K562 (cell line): ENCODE data around the gene ALOXE3. TPM values are rescaled to one million over a fixed set of nuclear protein-coding genes. Genes with fewer than 3 reads are reported as not detected.

ENCODE experiments used
- ATAC-seq: fragments of 200-7000 bp; cut with Tn5 transposase; 3 replicates; pipeline ENCODE4 v1.9.1; 2020; ENCODE audit warnings: moderate library complexity
- BruUV-seq: library from RNA; stranded (reverse); fragments of 400-500 nt; replicated peaks from 2 replicates; lab custom pipeline; 2021; lab: Mats Ljungman, UMichigan
- CTCF ChIA-PET: fragments of 300-600 bp; formaldehyde crosslinking; extraction: SDS; loops from one replicate; lab custom pipeline; 2021; ENCODE audit warnings: low intra/inter-chr PET ratio; lab: Yijun Ruan, JAX
- POLR2A ChIA-PET: fragments of 300-600, 350-650 bp; sonication (Branson Sonifier 250); formaldehyde crosslinking; extraction: SDS; loops from one replicate; lab custom pipeline; 2021; ENCODE audit warnings: antibody characterized with exemption, inconsistent platforms; lab: Yijun Ruan, JAX
- DNase-seq, 4 experiments: peaks; one replicate each; pipeline versions ENCODE4 v3.0.0 to v3.0.0-alpha.2; 2011 to 2018; ENCODE audit warnings: low spot score in 3 of 4, mixed read lengths in 3 of 4; ENCODE audit errors: extremely low read depth in 1 of 4
- FAIRE-seq: peaks from 2 replicates; lab custom pipeline; 2011; peaks lifted over from hg19 to GRCh38; lab: Jason Lieb, UNC
- H2AFZ ChIP-seq: 2 replicates; pipeline ENCODE4 v1.6.0; 2011; ENCODE audit warnings: low read depth, low read length, control low read depth, inconsistent platforms
- H3K27ac ChIP-seq: fragments of 200-600 bp; 3 replicates; pipeline ENCODE4 v1.8.0; 2011; ENCODE audit warnings: low read depth, mild to moderate bottlenecking, control low read depth, inconsistent platforms, low read length, moderate library complexity, mixed read lengths; ENCODE audit errors: extremely low read depth
- H3K27me3 ChIP-seq, 2 experiments: fragments of 300-600 bp in 1 of 2; 2 replicates in 1 of 2; 3 replicates in 1 of 2; pipeline versions ENCODE4 v1.6.0 to v1.8.0; 2011; ENCODE audit warnings: inconsistent platforms in 2 of 2, low read length in 2 of 2, mild to moderate bottlenecking in 1 of 2, mixed read lengths in 1 of 2, moderate library complexity in 1 of 2; ENCODE audit not compliant: control insufficient read depth in 2 of 2, insufficient read depth in 2 of 2
- H3K36me3 ChIP-seq: fragments of 300-600 bp; 3 replicates; pipeline ENCODE4 v1.8.0; 2011; ENCODE audit warnings: mild to moderate bottlenecking, low read length, inconsistent platforms; ENCODE audit not compliant: control insufficient read depth, insufficient read depth
- H3K4me1 ChIP-seq, 2 experiments: fragments of 200-600 bp in 1 of 2; replicated peaks in 1 of 2; 2 replicates in 1 of 2; 3 replicates in 1 of 2; pipeline versions ENCODE4 v1.5.1 to v1.8.0; 2011; ENCODE audit warnings: inconsistent platforms in 2 of 2, low read length in 2 of 2, mild to moderate bottlenecking in 1 of 2, mixed read lengths in 1 of 2, moderate library complexity in 1 of 2; ENCODE audit not compliant: control insufficient read depth in 2 of 2, insufficient read depth in 2 of 2
- H3K4me2 ChIP-seq: 2 replicates; pipeline ENCODE4 v1.6.1; 2011; ENCODE audit warnings: low read length, control low read depth, inconsistent platforms, mixed read lengths; ENCODE audit not compliant: insufficient read depth
- H3K4me3 ChIP-seq: fragments of 200-600 bp; sonication (generic), shearing (Covaris generic); 2 replicates; pipeline ENCODE4 v1.5.1; 2016; ENCODE audit warnings: control low read depth, inconsistent platforms
- H3K79me2 ChIP-seq: fragments of 200-600 bp; 3 replicates; pipeline ENCODE4 v1.8.0; 2011; ENCODE audit warnings: low read length, inconsistent platforms; ENCODE audit not compliant: control insufficient read depth, insufficient read depth
- H3K9ac ChIP-seq, 2 experiments: 2 replicates each; pipeline versions ENCODE4 v1.6.0 to v1.6.1; 2011; ENCODE audit warnings: low read depth in 2 of 2, low read length in 2 of 2, control low read depth in 1 of 2, inconsistent platforms in 1 of 2, mild to moderate bottlenecking in 1 of 2, mixed read lengths in 1 of 2; ENCODE audit not compliant: insufficient read depth in 1 of 2
- H3K9me1 ChIP-seq: one replicate; pipeline ENCODE4 v1.6.0; 2011; ENCODE audit warnings: inconsistent platforms, mild to moderate bottlenecking, low read length, moderate library complexity; ENCODE audit not compliant: control insufficient read depth, insufficient read depth
- H3K9me3 ChIP-seq: replicated peaks from 2 replicates; pipeline ENCODE4 v1.5.1; 2011; ENCODE audit warnings: low read depth, low read length, inconsistent platforms; ENCODE audit not compliant: control insufficient read depth, insufficient read depth
- H4K20me1 ChIP-seq: replicated peaks from 2 replicates; pipeline ENCODE4 v1.6.1; 2011; ENCODE audit warnings: low read length, inconsistent platforms, mixed read lengths; ENCODE audit not compliant: control insufficient read depth, insufficient read depth
- CSDE1 ChIP-seq, 2 experiments: fragments of 450-650 bp; IDR thresholded peaks; 2 replicates each; pipeline ENCODE4 v1.6.1; 2016; ENCODE audit warnings: mild to moderate bottlenecking in 1 of 2
- SMAD1 ChIP-seq: fragments of 150-350 bp; IDR thresholded peaks from 2 replicates; pipeline ENCODE4 v1.6.1; 2014; ENCODE audit warnings: low read length, low read depth; ENCODE audit not compliant: partially characterized antibody
- WGBS: fragments of 100-300 bp; shearing (Covaris generic); methylation state at CpG from one replicate; pipeline ENCODE4 v1.1.6; 2016; ENCODE audit warnings: low coverage, mixed read lengths; ENCODE audit not compliant: insufficient coverage; ENCODE audit errors: missing lambda C conversion rate; 5-methylcytosine and 5-hydroxymethylcytosine counted together
- in situ Hi-C: fragments of 300-500 bp; cut with MboI; formaldehyde crosslinking; loops from 4 replicates; pipeline ENCODE4 v1.15.0; 2018; ENCODE audit warnings: inconsistent platforms, mixed read lengths
- intact Hi-C: fragments of 100-400 bp; cut with micrococcal nuclease; formaldehyde crosslinking; loops from 2 replicates; pipeline ENCODE4 v1.14.2; 2022
- polyA plus RNA-seq, 8 experiments: library from polyadenylated mRNA; depleted of rRNA in 4 of 8; stranded (reverse) in 5 of 8; unstranded in 3 of 8; fragments of >200 nt; fragmentation: Nextera tagmentation in 2 of 8; fragmentation: Illumina TruSeq in 1 of 8; extraction: Ambion mirVana in 2 of 8; extraction: Trizol in 1 of 8; gene quantifications; 2 replicates each; pipeline versions ENCODE4 v1.2.1 to v1.2.3, GENCODE V29; 2011 to 2014; ENCODE audit warnings: inconsistent platforms in 1 of 8, missing spikeins in 1 of 8
- total RNA-seq, 7 experiments: library from RNA; depleted of rRNA in 6 of 7; stranded (reverse); fragments of >200 nt in 6 of 7; fragmentation: Illumina TruSeq in 2 of 7; extraction: Trizol in 2 of 7; gene quantifications; 2 replicates each; pipeline versions ENCODE4 v1.2.1 to v1.2.3, GENCODE V29; 2011 to 2021; ENCODE audit warnings: low replicate concordance in 1 of 7
- TF ChIP-seq, protein P1 (sequence below): sonication (generic); formaldehyde crosslinking; IDR thresholded peaks from 2 replicates; pipeline ENCODE4 v1.8.1; 2023; ENCODE audit warnings: mild to moderate bottlenecking, missing genetic modification reagents, moderate library complexity
- TF ChIP-seq, protein P2 (sequence below), 2 experiments: fragments of 450-650 bp; conservative IDR thresholded peaks; 2 replicates each; pipeline ENCODE4 v1.6.1; 2017; ENCODE audit warnings: mild to moderate bottlenecking in 2 of 2, moderate library complexity in 2 of 2

Gene ALOXE3
- total and polyA plus RNA-seq, 9 of the 15 experiments (the other 6 are each of a cell fraction or from before 2014, with no cell fraction given) = 0.04 TPM; not detected in 8

DNA sequence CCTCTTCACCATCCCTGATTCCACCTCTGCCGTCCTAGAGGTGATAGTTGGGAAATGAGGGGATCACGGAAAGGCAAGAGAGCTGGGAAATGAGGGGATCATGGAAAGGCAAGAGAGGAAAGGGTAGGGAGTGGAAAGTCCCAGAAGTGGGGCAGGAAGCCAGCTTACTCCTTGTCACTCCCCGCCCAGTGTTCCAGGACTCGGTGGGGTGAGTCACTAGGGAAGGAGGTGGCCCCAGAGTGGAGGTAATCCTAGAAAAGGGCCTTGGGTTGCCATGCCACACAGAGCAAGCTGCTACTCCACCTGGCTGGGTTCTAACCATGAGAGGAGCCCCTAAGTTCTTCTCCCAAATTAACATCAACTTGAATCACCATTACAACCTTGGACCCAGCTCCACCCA lies 14.8 kb downstream of the ALOXE3 start:
- Histone ChIP-seq H3K36me3 (no peaks in the 10 kb centered on the region), H3K9me1 (no peaks in the 10 kb centered on the region), H3K9me3 (no peaks in the 10 kb centered on the region), H3K9ac (no peak overlapping the region), H3K27ac (no peak overlapping the region), H3K27me3 (no peaks in the 10 kb centered on the region), H3K79me2 (no peaks in the 10 kb centered on the region), H2AFZ (no peak overlapping the region), H3K4me2 (no peak overlapping the region), H4K20me1 (no peaks in the 10 kb centered on the region), H3K4me1 (peaks cover 1 to 10% of the 10 kb centered on the region in 2 experiments; a peak in 3 of 5 replicates), H3K4me3 (no peak overlapping the region)
- intact Hi-C loops (no loop called here), in situ Hi-C loops (no loop called here)
- TF ChIP-seq, protein P1, sequence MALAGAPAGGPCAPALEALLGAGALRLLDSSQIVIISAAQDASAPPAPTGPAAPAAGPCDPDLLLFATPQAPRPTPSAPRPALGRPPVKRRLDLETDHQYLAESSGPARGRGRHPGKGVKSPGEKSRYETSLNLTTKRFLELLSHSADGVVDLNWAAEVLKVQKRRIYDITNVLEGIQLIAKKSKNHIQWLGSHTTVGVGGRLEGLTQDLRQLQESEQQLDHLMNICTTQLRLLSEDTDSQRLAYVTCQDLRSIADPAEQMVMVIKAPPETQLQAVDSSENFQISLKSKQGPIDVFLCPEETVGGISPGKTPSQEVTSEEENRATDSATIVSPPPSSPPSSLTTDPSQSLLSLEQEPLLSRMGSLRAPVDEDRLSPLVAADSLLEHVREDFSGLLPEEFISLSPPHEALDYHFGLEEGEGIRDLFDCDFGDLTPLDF = no peak
- TF ChIP-seq, protein P2, sequence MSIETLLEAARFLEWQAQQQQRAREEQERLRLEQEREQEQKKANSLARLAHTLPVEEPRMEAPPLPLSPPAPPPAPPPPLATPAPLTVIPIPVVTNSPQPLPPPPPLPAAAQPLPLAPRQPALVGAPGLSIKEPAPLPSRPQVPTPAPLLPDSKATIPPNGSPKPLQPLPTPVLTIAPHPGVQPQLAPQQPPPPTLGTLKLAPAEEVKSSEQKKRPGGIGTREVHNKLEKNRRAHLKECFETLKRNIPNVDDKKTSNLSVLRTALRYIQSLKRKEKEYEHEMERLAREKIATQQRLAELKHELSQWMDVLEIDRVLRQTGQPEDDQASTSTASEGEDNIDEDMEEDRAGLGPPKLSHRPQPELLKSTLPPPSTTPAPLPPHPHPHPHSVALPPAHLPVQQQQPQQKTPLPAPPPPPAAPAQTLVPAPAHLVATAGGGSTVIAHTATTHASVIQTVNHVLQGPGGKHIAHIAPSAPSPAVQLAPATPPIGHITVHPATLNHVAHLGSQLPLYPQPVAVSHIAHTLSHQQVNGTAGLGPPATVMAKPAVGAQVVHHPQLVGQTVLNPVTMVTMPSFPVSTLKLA (conservative IDR thresholded peaks at IDR 0.05) = no peak
- no peak for TF ChIP-seq CSDE1 (IDR thresholded peaks at IDR 0.05)
- no peak for TF ChIP-seq SMAD1
- 46% methylated on average over 3 of the region's 4 CpGs for WGBS
- ChIA-PET CTCF (no interaction called here), POLR2A (interaction anchor here (0.8 to 1.4 kb wide), 3 partner anchors 10 to 119 kb away, joined by 3 to 5 read pairs (median 4); no protein-coding TSS in a partner anchor)
- DNase-seq (no peak), FAIRE-seq (no peak), ATAC-seq (no peak)
- no TSS peak for BruUV-seq
